Loucy (cell line): ENCODE data around the gene FRAS1.

Source experiments
- H2AFZ ChIP-seq: fragments of 200-600 bp; sonication (generic); 2 replicates; pipeline ENCODE4 v1.6.0; 2016; ENCODE audit warnings: antibody characterized with exemption, mild to moderate bottlenecking, low read length, moderate library complexity
- H3F3A ChIP-seq: fragments of 200-600 bp; 2 replicates; pipeline ENCODE4 v1.6.0; 2016; ENCODE audit warnings: antibody characterized with exemption, low read depth, mild to moderate bottlenecking
- H3K27me3 ChIP-seq: fragments of 200-600 bp; sonication (generic); 2 replicates; pipeline ENCODE4 v1.6.1; 2014; ENCODE audit warnings: low read length, mild to moderate bottlenecking; ENCODE audit not compliant: insufficient read depth, poor library complexity, severe bottlenecking
- H3K36me3 ChIP-seq: fragments of 200-600 bp; sonication (generic); 2 replicates; pipeline ENCODE4 v1.6.1; 2016; ENCODE audit warnings: low read length; ENCODE audit not compliant: insufficient read depth
- H3K4me1 ChIP-seq: fragments of 200-600 bp; sonication (generic); 2 replicates; pipeline ENCODE4 v1.5.1; 2014; ENCODE audit warnings: low read length, mild to moderate bottlenecking; ENCODE audit not compliant: insufficient read depth, poor library complexity, severe bottlenecking
- H3K4me2 ChIP-seq: fragments of 200-600 bp; sonication (generic); 2 replicates; pipeline ENCODE4 v1.6.0; 2014; ENCODE audit warnings: antibody characterized with exemption, low read length, low read depth, mild to moderate bottlenecking; ENCODE audit not compliant: poor library complexity, severe bottlenecking
- H3K4me3 ChIP-seq: fragments of 200-600 bp; sonication (generic); 2 replicates; pipeline ENCODE4 v1.5.1; 2014; ENCODE audit warnings: low read length, mild to moderate bottlenecking, mixed read lengths; ENCODE audit not compliant: poor library complexity, severe bottlenecking
- H3K79me2 ChIP-seq: fragments of 200-600 bp; sonication (generic); 2 replicates; pipeline ENCODE4 v1.6.1; 2014; ENCODE audit warnings: low read length; ENCODE audit not compliant: insufficient read depth
- H3K9ac ChIP-seq: fragments of 200-600 bp; sonication (generic); 2 replicates; pipeline ENCODE4 v1.6.0; 2014; ENCODE audit warnings: mild to moderate bottlenecking, low read depth, low read length, moderate library complexity; ENCODE audit not compliant: poor library complexity, severe bottlenecking
- H3K9me2 ChIP-seq: fragments of 200-600 bp; sonication (generic); replicated peaks from 2 replicates; pipeline ENCODE4 v1.6.1; 2016; ENCODE audit warnings: low read depth, low read length, mixed read lengths
- H3K9me3 ChIP-seq: fragments of 200-600 bp; sonication (generic); 2 replicates; pipeline ENCODE4 v1.6.1; 2014; ENCODE audit warnings: mild to moderate bottlenecking, antibody characterized with exemption, low read length, low read depth; ENCODE audit not compliant: insufficient read depth
- H4K20me1 ChIP-seq: fragments of 200-600 bp; sonication (generic); 2 replicates; pipeline ENCODE4 v1.6.0; 2014; ENCODE audit warnings: antibody characterized with exemption, low read length, mild to moderate bottlenecking; ENCODE audit not compliant: insufficient read depth, poor library complexity, severe bottlenecking
- EZH2phosphoT487 ChIP-seq: fragments of 200-600 bp; IDR thresholded peaks from 2 replicates; pipeline ENCODE4 v1.6.1; 2018; ENCODE audit warnings: antibody characterized with exemption, mild to moderate bottlenecking, moderate library complexity, borderline replicate concordance
- TF ChIP-seq, protein P1 (sequence below): fragments of 200-600 bp; sonication (generic); conservative IDR thresholded peaks from 2 replicates; pipeline ENCODE4 v1.5.1; 2014; ENCODE audit warnings: mild to moderate bottlenecking, antibody characterized with exemption, low read length

The FRAS1 gene

DNA sequence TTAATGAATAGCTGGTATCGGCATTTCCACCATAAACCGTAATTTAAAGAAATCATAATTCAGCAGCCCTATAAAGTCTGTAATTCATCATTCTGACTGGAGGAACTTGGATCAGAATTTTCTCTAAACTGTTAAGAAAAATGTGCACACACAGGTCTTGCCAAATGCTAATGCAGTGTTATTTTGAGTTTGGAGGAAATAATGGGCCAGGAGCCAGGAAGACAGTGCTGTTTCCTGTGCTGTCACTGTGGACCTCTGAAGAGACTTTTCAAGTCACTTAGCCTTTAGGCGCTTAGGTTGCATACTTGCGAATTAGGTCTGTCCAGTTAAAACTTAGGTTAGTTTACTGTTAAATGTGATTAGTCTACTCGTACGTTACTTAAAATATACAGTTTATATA lies 357.0 kb downstream of the FRAS1 start:
- H3K27me3 ChIP-seq = no peaks in the 10 kb centered on the region
- H3K79me2 ChIP-seq = no peaks in the 10 kb centered on the region
- H4K20me1 ChIP-seq = no peaks in the 10 kb centered on the region
- no peak for TF ChIP-seq EZH2phosphoT487
- TF ChIP-seq, protein P1, sequence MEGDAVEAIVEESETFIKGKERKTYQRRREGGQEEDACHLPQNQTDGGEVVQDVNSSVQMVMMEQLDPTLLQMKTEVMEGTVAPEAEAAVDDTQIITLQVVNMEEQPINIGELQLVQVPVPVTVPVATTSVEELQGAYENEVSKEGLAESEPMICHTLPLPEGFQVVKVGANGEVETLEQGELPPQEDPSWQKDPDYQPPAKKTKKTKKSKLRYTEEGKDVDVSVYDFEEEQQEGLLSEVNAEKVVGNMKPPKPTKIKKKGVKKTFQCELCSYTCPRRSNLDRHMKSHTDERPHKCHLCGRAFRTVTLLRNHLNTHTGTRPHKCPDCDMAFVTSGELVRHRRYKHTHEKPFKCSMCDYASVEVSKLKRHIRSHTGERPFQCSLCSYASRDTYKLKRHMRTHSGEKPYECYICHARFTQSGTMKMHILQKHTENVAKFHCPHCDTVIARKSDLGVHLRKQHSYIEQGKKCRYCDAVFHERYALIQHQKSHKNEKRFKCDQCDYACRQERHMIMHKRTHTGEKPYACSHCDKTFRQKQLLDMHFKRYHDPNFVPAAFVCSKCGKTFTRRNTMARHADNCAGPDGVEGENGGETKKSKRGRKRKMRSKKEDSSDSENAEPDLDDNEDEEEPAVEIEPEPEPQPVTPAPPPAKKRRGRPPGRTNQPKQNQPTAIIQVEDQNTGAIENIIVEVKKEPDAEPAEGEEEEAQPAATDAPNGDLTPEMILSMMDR = no peak
- no peaks in the 10 kb centered on the region for H3K9me2 ChIP-seq
- H3K4me1 ChIP-seq = peaks cover 14% of the 10 kb centered on the region
- no peaks in the 10 kb centered on the region for H3K36me3 ChIP-seq
- H3K9ac ChIP-seq = no peak overlapping the region
- H2AFZ ChIP-seq = peak overlapping the region; percentile 39
- no peaks in the 10 kb centered on the region for H3K9me3 ChIP-seq
- H3K4me2 ChIP-seq = peak overlapping the region; percentile 19
- no peak overlapping the region for H3K4me3 ChIP-seq
- H3F3A ChIP-seq = no peaks in the 10 kb centered on the region

- Histone ChIP-seq H3F3A (no peaks in the 10 kb centered on the region), H3K27me3 (no peaks in the 10 kb centered on the region), H3K79me2 (no peaks in the 10 kb centered on the region), H3K9ac (no peak overlapping the region), H3K9me2 (no peaks in the 10 kb centered on the region), H3K4me1 (peaks cover 14% of the 10 kb centered on the region), H2AFZ (0 out of 2 replicates have a peak overlapping the region, but pooled peaks have one; percentile 13), H3K4me3 (no peak overlapping the region), H3K9me3 (no peaks in the 10 kb centered on the region), H3K36me3 (no peaks in the 10 kb centered on the region), H3K4me2 (no peak overlapping the region), H4K20me1 (no peaks in the 10 kb centered on the region)
- TF ChIP-seq, protein P1 = no peak
- TF ChIP-seq EZH2phosphoT487 = no peak
Measured at GRCh38 chr4:78417603-78418002, 360.5 kb downstream of the FRAS1 start.

- H3K9ac ChIP-seq = no peak overlapping the region
- no peak for TF ChIP-seq EZH2phosphoT487
- TF ChIP-seq, protein P1 = no peak
- no peaks in the 10 kb centered on the region for H4K20me1 ChIP-seq
- H3K9me3 ChIP-seq = no peaks in the 10 kb centered on the region
- no peaks in the 10 kb centered on the region for H3K9me2 ChIP-seq
- H3K36me3 ChIP-seq = no peaks in the 10 kb centered on the region
- H3F3A ChIP-seq = no peaks in the 10 kb centered on the region
- no peaks in the 10 kb centered on the region for H3K27me3 ChIP-seq
- peaks cover 14% of the 10 kb centered on the region for H3K4me1 ChIP-seq
- H3K4me3 ChIP-seq = no peak overlapping the region
- no peaks in the 10 kb centered on the region for H3K79me2 ChIP-seq
- no peak overlapping the region for H3K4me2 ChIP-seq
- H2AFZ ChIP-seq = no peak overlapping the region
Measured at GRCh38 chr4:78418406-78418805, 361.3 kb downstream of the FRAS1 start.
